CD4-positive, alpha-beta T cell treated with Interleukin-17A for 1 hour (primary cell): ENCODE measurements around the gene DNAJB6.

Source experiments
- DNase-seq: peaks from one replicate; pipeline ENCODE4 v3.0.0-alpha.2; 2020

The DNAJB6 gene

GRCh38 chr7:157336383-157337315 is at the start of gene DNAJB6:
DNAJB6 (plus strand) TSS chr7:157337004; CDS start chr7:157358573, 21,569 bp downstream.
- DNase-seq: peak; percentile 97

DNA sequence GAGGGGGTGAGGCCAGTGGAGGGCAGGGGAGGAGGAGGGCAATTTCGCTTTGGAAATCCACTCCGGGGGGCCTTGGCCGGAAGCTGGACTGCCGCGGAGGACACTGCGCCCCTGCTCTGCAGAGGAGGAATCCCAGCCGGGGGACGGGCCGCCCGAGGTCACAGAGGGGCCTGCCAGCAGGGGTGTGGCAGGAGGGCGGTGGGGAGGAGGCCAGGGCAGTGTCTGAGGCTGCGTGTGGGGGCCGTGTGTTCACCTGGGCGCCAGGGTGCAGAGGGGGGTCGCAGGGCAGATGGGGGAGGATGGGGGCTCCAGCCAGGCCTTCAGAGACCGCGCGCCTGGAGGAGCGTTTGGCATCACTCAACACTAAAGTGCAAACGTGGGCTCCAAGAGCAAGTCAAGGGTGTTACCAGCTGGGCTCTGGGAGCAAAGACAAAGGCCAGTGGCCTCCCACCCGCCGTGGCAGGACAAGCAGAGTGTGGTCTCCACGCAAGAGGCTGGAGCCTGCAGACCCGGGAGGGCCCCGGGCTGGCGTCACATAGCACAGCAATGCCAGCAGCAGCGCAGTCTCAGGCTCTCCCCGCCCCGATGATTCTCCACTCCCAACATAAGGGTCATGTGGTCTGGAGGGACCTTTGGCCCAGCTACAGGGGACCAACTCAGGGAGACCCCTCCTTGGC is 45.3 kb upstream of the DNAJB6 start:
- no peak for DNase-seq

- DNase-seq: no peak
Observed at GRCh38 chr7:157292258-157292657, 44.5 kb upstream of the DNAJB6 start.

GRCh38 chr7:157292770-157293412 is 43.9 kb upstream of the DNAJB6 start:
- no peak for DNase-seq

DNA sequence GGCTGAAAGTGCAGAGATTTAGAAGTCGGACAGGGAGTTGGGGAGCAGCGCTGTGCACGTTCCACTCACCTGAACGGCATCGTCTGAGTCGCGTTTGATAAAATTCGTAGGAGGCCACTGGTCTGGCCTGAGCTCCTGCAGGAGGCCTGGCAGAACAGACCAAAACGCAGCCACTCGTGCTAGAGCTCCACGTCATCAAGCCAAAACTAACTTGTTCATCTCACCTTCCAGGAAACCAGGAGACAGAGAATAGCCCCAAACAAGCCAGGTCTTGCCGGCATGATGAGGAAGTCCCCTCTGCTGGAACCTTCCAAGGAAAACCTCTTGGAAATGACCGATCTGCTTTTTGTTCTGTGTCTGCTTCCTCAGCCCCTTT is 43.4 kb upstream of the DNAJB6 start:
- no peak for DNase-seq

- DNase-seq: no peak
Observed at GRCh38 chr7:157294773-157295172, 42.0 kb upstream of the DNAJB6 start.

DNA sequence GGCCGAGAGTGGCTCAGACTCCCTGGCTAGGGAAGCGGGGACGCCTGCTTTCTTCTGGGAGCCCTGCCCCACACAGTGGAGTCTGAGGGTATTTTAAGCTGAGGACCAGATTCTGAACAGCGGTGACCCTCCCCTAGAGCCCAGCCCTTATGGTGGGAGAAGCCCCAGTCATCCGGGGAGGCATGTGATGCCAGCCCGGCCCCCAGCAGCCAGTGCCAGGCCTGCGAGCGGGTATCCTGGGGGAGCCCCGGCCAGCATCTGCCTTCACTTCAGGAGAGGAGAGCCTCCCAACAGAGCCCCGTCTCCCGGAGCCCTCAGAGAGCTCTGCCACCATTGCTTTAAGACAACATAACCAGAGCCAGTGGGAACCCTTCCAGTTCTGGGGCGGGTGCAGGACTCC is 41.5 kb upstream of the DNAJB6 start:
- DNase-seq: no peak

- DNase-seq: no peak
Observed at GRCh38 chr7:157297185-157297584, 39.6 kb upstream of the DNAJB6 start.

DNA sequence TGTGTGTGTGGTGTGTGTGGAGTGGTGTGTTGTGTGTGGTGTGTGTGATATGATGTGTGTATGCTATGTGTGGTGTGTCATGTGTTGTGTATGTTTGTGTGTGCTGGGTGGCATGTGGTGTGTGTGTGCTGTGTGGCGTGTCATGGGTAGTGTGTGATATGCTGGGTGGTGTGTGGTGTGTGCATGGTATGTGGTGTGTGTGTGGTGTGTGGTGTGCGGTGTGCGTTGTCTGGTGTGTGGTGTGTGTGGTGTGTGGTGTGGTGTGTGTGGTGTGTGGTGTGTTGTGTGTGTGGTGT is 37.5 kb upstream of the DNAJB6 start:
- DNase-seq: no peak

- peak; percentile 69 for DNase-seq
Observed at GRCh38 chr7:157299613-157300368, 37.0 kb upstream of the DNAJB6 start.

DNA sequence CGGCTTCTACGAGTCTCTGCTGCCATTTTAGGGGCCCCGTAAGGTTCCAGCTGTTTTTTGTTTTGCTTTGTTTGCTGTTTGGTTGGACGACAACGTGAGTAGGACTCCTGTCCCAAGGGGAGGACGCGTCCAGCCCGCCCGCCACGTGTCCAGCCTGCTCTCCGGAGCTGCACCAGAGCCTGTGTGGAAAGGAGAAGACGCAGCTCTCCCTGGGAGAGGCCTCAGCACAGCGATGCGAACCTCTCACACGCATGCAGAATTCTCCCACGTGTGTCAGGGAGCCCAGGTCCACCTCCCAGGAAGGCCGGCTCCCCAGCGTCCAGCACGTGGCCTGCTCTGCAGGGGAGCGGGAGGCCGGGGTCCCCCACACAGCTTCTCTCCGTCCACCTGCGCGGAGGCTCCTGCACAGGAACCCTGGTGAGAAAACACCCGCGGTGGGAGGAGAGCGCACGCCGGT is 36.4 kb upstream of the DNAJB6 start:
- DNase-seq: no peak

DNA sequence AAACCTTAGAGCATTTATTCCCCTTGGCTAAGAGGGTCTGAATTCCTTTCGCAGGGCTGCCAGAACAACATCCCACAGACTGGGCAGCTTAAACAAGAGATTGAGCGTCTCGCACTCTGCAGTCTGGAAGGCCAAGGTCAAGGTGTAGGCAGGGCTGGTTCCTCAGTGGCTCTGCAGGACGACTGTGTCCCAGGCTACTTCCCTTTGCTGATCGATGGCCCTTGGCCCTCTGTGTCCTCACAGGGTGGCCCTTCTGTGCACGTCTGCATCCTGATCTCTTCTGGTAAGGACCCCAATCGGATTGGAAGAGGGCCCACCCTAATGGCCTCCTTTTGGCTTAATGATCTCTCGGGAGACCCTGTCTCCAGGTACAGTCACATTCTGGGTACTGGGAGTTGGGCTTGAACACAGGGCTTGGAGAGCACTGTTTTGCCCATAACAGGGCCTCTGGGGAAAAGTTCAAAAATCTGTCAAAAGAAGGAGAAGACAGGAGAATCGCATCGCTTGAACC is 35.1 kb upstream of the DNAJB6 start:
- DNase-seq: no peak

DNA sequence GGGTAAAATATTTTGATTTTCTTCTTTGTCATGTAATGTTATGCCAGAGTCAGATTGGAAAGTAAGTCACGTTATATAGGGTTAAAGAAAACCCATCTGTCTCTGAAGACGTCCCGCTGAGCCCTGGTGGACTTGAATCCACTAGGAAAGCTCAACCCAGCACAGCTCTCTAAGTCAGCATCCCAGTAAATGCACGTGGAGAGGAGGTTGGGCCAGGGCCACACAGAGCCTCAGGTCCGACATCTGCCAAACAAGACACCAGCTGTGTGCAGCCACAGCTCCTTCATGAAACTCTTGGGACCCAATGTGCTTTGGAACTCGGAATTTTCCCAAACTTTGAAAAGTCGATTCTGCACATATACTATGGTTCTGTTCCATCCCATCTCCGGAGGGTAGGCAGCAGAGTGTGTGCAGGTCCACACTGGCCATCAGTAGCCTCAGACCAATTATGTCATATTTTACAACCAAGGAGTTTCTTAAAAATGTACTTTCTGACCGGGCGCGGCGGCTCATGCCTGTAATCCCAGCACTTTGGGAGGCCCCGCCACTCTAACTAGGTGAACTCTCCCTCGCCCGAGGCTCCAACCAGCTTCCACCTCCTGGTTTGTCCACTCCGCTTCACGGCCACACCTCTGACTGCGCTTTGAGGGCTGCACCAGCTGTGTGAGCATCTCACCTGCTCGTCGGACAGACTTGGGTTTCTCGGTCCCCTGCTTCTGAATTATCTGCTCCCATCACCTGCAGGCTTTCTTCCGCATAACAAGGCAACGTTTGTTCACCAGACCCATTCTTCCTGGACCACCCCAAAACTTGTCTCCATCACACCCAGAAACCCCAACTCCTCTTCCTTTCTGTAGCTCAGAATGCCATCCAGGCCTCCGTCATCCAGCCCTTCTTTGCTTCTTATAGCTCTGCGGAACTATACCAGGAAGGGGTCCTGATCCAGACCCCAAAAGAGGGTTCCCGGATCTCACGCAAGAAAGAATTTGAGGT is 29.7 kb upstream of the DNAJB6 start:
- no peak for DNase-seq

DNA sequence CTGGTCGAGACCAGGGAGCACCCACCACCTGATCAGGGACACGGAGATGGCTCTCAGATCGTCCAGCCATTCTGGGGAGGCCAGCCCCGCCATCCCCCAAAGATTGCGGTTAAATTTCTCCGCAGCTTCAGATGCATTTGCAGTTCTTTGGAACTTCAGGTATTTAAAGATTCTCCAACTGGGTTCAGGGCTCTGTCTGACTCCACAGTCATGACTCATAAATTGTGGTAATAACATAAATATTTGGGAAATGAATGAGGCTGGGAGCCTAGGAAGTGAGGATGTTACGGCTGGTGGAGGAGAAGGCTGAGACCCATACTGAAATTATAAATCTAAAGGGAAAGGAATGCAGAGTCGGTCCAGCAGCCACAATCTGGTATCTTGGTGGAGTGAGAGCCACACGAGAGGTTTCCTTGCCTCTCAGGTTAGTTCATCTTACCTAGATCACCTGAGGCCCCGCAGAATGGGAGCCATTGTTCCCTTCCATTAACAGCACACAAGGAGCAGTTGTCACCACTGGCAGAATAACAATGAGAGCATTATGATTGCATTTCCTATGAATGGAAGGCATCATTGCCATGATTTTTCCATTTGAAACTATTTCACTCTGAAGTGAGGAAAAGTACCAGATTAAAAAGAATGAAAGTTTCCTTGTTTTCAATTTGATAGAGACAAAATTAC is 26.7 kb upstream of the DNAJB6 start:
- no peak for DNase-seq

GRCh38 chr7:157310676-157311185 is 26.1 kb upstream of the DNAJB6 start:
- DNase-seq: no peak

- no peak for DNase-seq
Observed at GRCh38 chr7:157312941-157313340, 23.9 kb upstream of the DNAJB6 start.

- no peak for DNase-seq
Observed at GRCh38 chr7:157313645-157314044, 23.2 kb upstream of the DNAJB6 start.

DNA sequence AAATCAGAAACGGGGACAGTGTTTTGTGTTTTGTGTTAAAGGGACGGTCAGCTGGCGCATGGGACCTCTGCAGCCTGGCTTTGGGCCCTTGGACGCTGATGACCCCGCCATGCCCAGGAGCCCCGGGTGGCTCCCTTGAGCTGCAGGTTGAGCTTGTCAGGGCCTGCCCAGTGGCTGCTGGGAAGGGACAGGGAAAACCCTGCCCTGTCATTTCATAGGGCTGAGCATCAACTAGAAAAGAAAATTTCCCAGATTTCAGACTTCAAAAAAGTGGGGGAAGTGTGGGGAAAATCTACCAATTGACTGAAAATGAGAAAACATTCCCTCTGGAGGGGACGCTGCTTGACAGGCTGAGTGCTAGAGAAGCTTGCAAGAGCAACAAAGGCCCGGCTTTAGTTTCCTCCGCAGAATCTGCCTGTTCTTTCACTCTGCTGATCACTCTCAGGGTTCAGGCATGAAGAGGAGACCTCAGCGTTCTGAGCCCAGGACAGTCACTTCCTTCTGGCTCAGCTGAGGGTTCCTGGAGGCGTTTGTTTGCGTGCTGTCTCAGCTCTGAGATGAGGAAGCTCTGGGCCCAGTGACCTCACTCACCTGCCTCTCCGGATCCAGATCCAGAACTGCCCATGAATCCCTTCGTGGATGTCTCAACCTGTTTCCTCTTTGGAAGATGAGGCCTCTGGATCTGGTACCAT is 18.6 kb upstream of the DNAJB6 start:
- no peak for DNase-seq

GRCh38 chr7:157320608-157320980 is 16.2 kb upstream of the DNAJB6 start:
- no peak for DNase-seq

DNA sequence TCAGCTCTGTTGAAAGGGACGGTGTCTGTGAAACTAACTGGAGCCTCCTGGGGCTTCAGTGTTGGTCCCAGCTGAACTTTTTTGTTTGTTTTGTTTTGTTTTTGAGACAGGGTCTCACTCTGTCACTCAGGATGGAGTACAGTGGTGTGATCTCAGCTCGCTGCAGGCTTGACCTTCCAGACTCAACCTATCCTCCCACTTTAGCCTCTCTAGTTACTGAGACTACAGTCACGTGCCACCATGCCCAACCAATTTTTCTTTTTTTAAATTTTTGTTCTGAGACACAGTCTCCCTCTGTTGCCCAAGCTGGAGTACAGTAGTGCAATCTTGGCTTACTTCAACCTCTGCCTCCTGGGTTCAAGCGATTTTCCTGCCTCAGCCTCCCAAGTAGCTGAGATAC is 13.4 kb upstream of the DNAJB6 start:
- no peak for DNase-seq
